ENCODE data around the gene ATAD3B. TPM values are rescaled to one million over a fixed set of nuclear protein-coding genes. Genes with fewer than 3 reads are reported as not detected.

The ATAD3B gene
- total RNA-seq, 1 experiment from 2014 or later: 104 TPM

GRCh38 chr1:1489231-1489630 lies 17.7 kb downstream of the ATAD3B start:
- no peaks in the 10 kb centered on the region for H3K4me1 ChIP-seq (ENCODE audit: control insufficient read depth, insufficient read depth, low read length)
- in situ Hi-C loops (cut with HindIII; ENCODE audit: low pct_unique_long_range_greater_than_20kb, low sequenced_read_pairs) (no loop called here), intact Hi-C loops (cut with micrococcal nuclease; ENCODE audit: unreplicated experiment) (no loop called here)
- H3K9me3 ChIP-seq (ENCODE audit: control insufficient read depth, insufficient read depth, low read depth, low read length): no peaks in the 10 kb centered on the region
- no peak for TF ChIP-seq SIN3A (IDR thresholded peaks at IDR 0.05; ENCODE audit: borderline replicate concordance, insufficient read depth, low read depth, low read length)
- no peak for TF ChIP-seq POLR2AphosphoS5 (IDR thresholded peaks at IDR 0.05; ENCODE audit: low read depth, low read length)
- no peak for TF ChIP-seq CTCF (IDR thresholded peaks at IDR 0.05)
- no peak for TF ChIP-seq TCF7L2 (IDR thresholded peaks at IDR 0.05; ENCODE audit: low read depth, low read length)
- no peak for TF ChIP-seq REST (IDR thresholded peaks at IDR 0.05; ENCODE audit: insufficient read depth in 1 of 2, low read depth in 2 of 2, low read length in 1 of 2)
- no peaks in the 10 kb centered on the region for H3K27me3 ChIP-seq (ENCODE audit: control insufficient read depth, insufficient read depth, low read length)
- no peak overlapping the region for H3K4me3 ChIP-seq (ENCODE audit: low read depth in 2 of 2, low read length in 2 of 2)
- CTCF ChIA-PET: no interaction called here
- H3K36me3 ChIP-seq (ENCODE audit: control insufficient read depth, insufficient read depth, low read length): peaks cover 6% of the 10 kb centered on the region; the same call in 1 of the 2 replicates
- ATAC-seq (no peak), DNase-seq (ENCODE audit: low read depth, low spot score) (no peak)
- BruUV-seq (replicated peaks): no TSS peak
- H3K27ac ChIP-seq (ENCODE audit: low read length): no peak overlapping the region
- POLR2A ChIA-PET: no interaction called here

DNA sequence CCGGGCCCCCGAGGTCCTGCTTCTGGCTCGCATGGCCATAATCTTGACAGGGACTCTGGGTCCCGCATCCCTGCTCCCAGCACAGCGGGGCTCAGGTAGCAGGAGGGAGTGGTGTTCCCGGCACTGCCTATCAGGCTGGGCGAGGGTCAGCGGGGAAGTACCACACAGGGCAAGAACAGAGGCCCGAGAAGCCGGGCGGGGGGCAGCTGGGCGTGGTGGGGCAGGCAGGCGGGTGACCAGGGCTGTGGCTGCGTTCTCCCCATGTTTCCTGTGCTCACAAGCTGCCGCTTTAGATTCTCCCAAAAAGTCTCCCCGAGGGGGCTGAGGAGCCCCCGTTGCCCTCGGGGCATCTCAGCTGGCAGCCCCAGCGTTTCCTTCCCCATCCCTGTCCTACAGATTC lies 18.3 kb downstream of the ATAD3B start:
- Histone ChIP-seq H3K27ac (ENCODE audit: low read length) (no peak overlapping the region), H3K4me3 (ENCODE audit: low read depth in 2 of 2, low read length in 2 of 2) (no peak overlapping the region), H3K9me3 (ENCODE audit: control insufficient read depth, insufficient read depth, low read depth, low read length) (no peaks in the 10 kb centered on the region), H3K36me3 (ENCODE audit: control insufficient read depth, insufficient read depth, low read length) (peaks cover 6% of the 10 kb centered on the region; the same call in 1 of the 2 replicates), H3K4me1 (ENCODE audit: control insufficient read depth, insufficient read depth, low read length) (no peaks in the 10 kb centered on the region), H3K27me3 (ENCODE audit: control insufficient read depth, insufficient read depth, low read length) (no peaks in the 10 kb centered on the region)
- ATAC-seq (no peak), DNase-seq (ENCODE audit: low read depth, low spot score) (no peak)
- POLR2A ChIA-PET: no interaction called here
- BruUV-seq (replicated peaks): no TSS peak
- in situ Hi-C loops (cut with HindIII; ENCODE audit: low pct_unique_long_range_greater_than_20kb, low sequenced_read_pairs): no loop called here
- TF ChIP-seq SIN3A (IDR thresholded peaks at IDR 0.05; ENCODE audit: borderline replicate concordance, insufficient read depth, low read depth, low read length): no peak
- TF ChIP-seq TCF7L2 (IDR thresholded peaks at IDR 0.05; ENCODE audit: low read depth, low read length): no peak
- TF ChIP-seq REST (IDR thresholded peaks at IDR 0.05; ENCODE audit: insufficient read depth in 1 of 2, low read depth in 2 of 2, low read length in 1 of 2): no peak
- no peak for TF ChIP-seq CTCF (IDR thresholded peaks at IDR 0.05)
- no peak for TF ChIP-seq POLR2AphosphoS5 (IDR thresholded peaks at IDR 0.05; ENCODE audit: low read depth, low read length)
- intact Hi-C loops (cut with micrococcal nuclease; ENCODE audit: unreplicated experiment): no loop called here
- CTCF ChIA-PET: no interaction called here

All from Panc1 (cell line).